ENCODE measurements around the gene ANAPC16.
"Not testable (repeated sequence)": the region's sequence is repeated elsewhere in the genome, so short reads cannot be mapped to it uniquely, and the experiment has no call there.

The ANAPC16 gene

DNA sequence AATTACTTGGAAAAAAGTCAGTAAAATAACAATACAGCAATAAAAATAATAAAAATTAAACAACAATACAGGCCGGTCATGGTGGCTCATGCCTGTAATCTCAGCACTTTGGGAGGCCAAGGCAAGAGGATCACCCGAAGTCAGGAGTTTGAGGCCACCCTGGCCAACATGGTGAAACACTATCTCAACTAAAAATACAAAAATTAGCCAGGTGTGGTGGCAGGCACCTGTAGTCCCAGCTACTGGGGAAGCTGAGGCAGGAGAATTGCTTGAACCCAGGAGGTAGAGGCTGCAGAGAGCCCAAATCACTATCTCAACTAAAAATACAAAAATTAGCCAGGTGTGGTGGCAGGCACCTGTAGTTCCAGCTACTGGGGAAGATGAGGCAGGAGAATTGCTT, 4.0 kb upstream of the ANAPC16 start:
- not testable (repeated sequence) for ATAC-seq

- TF ChIP-seq CREB5 (CRISPR knock-in tag; IDR thresholded peaks at IDR 0.05; ENCODE audit: low read depth) (no peak), ARNTL (CRISPR knock-in tag; IDR thresholded peaks at IDR 0.05; ENCODE audit: borderline replicate concordance, low read depth) (no peak), ZNF70 (CRISPR knock-in tag; IDR thresholded peaks at IDR 0.05) (no peak), CSDC2 (CRISPR knock-in tag; IDR thresholded peaks at IDR 0.05) (no peak), ZNF565 (CRISPR knock-in tag; conservative IDR thresholded peaks at IDR 0.05; ENCODE audit: low read depth) (no peak), BACH2 (CRISPR knock-in tag; IDR thresholded peaks at IDR 0.05; ENCODE audit: borderline replicate concordance) (no peak), ZFP3 (CRISPR knock-in tag; IDR thresholded peaks at IDR 0.05) (no peak), TSHZ2 (CRISPR knock-in tag; IDR thresholded peaks at IDR 0.05) (no peak), ISL1 (CRISPR knock-in tag; IDR thresholded peaks at IDR 0.05) (no peak), SNAI2 (CRISPR knock-in tag; IDR thresholded peaks at IDR 0.05) (no peak), OSR1 (CRISPR knock-in tag; IDR thresholded peaks at IDR 0.05) (no peak), ZFP30 (CRISPR knock-in tag; IDR thresholded peaks at IDR 0.05) (no peak), RARB (CRISPR knock-in tag; IDR thresholded peaks at IDR 0.05) (no peak)
- TF ChIP-seq, protein P1, sequence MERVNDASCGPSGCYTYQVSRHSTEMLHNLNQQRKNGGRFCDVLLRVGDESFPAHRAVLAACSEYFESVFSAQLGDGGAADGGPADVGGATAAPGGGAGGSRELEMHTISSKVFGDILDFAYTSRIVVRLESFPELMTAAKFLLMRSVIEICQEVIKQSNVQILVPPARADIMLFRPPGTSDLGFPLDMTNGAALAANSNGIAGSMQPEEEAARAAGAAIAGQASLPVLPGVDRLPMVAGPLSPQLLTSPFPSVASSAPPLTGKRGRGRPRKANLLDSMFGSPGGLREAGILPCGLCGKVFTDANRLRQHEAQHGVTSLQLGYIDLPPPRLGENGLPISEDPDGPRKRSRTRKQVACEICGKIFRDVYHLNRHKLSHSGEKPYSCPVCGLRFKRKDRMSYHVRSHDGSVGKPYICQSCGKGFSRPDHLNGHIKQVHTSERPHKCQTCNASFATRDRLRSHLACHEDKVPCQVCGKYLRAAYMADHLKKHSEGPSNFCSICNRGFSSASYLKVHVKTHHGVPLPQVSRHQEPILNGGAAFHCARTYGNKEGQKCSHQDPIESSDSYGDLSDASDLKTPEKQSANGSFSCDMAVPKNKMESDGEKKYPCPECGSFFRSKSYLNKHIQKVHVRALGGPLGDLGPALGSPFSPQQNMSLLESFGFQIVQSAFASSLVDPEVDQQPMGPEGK (CRISPR knock-in tag; IDR thresholded peaks at IDR 0.05; ENCODE audit: borderline replicate concordance): no peak
These were observed 2.5 kb downstream of the ANAPC16 start for GRCh38 chr10:72218325-72218724.

GRCh38 chr10:72218726-72219125, 2.9 kb downstream of the ANAPC16 start:
- TF ChIP-seq TCF4 (CRISPR knock-in tag; IDR thresholded peaks at IDR 0.05; ENCODE audit: borderline replicate concordance): no peak
- no peak for TF ChIP-seq ZFP3 (CRISPR knock-in tag; IDR thresholded peaks at IDR 0.05)
- no peak for TF ChIP-seq ZNF70 (CRISPR knock-in tag; IDR thresholded peaks at IDR 0.05)
- TF ChIP-seq PPARA (CRISPR knock-in tag; IDR thresholded peaks at IDR 0.05; ENCODE audit: borderline replicate concordance): no peak
- TF ChIP-seq ESRRG (CRISPR knock-in tag; IDR thresholded peaks at IDR 0.05): no peak
- TF ChIP-seq, protein P2, sequence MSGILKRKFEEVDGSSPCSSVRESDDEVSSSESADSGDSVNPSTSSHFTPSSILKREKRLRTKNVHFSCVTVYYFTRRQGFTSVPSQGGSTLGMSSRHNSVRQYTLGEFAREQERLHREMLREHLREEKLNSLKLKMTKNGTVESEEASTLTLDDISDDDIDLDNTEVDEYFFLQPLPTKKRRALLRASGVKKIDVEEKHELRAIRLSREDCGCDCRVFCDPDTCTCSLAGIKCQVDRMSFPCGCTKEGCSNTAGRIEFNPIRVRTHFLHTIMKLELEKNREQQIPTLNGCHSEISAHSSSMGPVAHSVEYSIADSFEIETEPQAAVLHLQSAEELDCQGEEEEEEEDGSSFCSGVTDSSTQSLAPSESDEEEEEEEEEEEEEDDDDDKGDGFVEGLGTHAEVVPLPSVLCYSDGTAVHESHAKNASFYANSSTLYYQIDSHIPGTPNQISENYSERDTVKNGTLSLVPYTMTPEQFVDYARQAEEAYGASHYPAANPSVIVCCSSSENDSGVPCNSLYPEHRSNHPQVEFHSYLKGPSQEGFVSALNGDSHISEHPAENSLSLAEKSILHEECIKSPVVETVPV (CRISPR knock-in tag; IDR thresholded peaks at IDR 0.05): no peak
- TF ChIP-seq GLIS3 (CRISPR knock-in tag; IDR thresholded peaks at IDR 0.05): no peak
- no peak for TF ChIP-seq TSHZ2 (CRISPR knock-in tag; IDR thresholded peaks at IDR 0.05)
- TF ChIP-seq ZNF8 (CRISPR knock-in tag; IDR thresholded peaks at IDR 0.05): no peak
- TF ChIP-seq ZC3H10 (CRISPR knock-in tag; IDR thresholded peaks at IDR 0.05): no peak
- no peak for TF ChIP-seq ARNTL (CRISPR knock-in tag; IDR thresholded peaks at IDR 0.05; ENCODE audit: borderline replicate concordance, low read depth)
- TF ChIP-seq CSDC2 (CRISPR knock-in tag; IDR thresholded peaks at IDR 0.05): no peak
- TF ChIP-seq ZFP30 (CRISPR knock-in tag; IDR thresholded peaks at IDR 0.05): no peak
- no peak for TF ChIP-seq SNAI2 (CRISPR knock-in tag; IDR thresholded peaks at IDR 0.05)
- no peak for TF ChIP-seq CREB5 (CRISPR knock-in tag; IDR thresholded peaks at IDR 0.05; ENCODE audit: low read depth)
- no peak for TF ChIP-seq TOX (CRISPR knock-in tag; IDR thresholded peaks at IDR 0.05; ENCODE audit: borderline replicate concordance)
- no peak for TF ChIP-seq OSR1 (CRISPR knock-in tag; IDR thresholded peaks at IDR 0.05)
- TF ChIP-seq, protein P3, sequence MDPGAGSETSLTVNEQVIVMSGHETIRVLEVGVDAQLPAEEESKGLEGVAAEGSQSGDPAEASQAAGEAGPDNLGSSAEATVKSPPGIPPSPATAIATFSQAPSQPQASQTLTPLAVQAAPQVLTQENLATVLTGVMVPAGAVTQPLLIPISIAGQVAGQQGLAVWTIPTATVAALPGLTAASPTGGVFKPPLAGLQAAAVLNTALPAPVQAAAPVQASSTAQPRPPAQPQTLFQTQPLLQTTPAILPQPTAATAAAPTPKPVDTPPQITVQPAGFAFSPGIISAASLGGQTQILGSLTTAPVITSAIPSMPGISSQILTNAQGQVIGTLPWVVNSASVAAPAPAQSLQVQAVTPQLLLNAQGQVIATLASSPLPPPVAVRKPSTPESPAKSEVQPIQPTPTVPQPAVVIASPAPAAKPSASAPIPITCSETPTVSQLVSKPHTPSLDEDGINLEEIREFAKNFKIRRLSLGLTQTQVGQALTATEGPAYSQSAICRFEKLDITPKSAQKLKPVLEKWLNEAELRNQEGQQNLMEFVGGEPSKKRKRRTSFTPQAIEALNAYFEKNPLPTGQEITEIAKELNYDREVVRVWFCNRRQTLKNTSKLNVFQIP (CRISPR knock-in tag; IDR thresholded peaks at IDR 0.05; ENCODE audit: borderline replicate concordance, low read depth): no peak
- ATAC-seq: no peak

More at GRCh38 chr10:72218325-72218724, 2.5 kb downstream of the ANAPC16 start:
- ATAC-seq: no peak

Measured in SK-N-SH treated with all-trans-retinoic acid at 6 μM for 48 hours (cell line).